GM18499 (cell line): ENCODE data around the gene CDH13.

Source experiments
- ATAC-seq: cut with Tn5 transposase; IDR thresholded peaks from one replicate; pipeline ENCODE4 v1.9.1; 2021; ENCODE audit warnings: moderate number of reproducible peaks; ENCODE audit not compliant: insufficient read depth, unreplicated experiment

CDH13 gene

DNA sequence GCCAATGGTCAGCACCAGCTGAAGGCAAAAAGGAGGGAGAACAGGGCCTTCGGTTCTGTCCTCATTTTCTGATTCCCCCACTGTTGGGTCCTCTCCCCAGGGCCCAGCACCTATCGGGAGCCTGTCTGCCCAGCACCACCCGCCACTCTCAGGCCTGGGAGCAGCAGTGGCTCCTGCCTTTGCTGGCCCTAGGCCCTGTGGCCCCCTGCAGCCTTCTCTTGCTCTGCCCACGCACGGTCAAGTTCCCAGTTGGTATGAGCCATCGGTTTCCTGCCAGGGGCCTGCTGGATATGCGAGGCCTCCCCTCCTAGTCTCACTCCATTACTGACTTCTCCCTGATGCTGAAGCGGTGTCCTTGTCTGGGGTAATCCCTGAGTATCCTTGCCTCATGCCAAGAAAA lies 1218.5 kb downstream of the CDH13 start:
- ATAC-seq = no peak

DNA sequence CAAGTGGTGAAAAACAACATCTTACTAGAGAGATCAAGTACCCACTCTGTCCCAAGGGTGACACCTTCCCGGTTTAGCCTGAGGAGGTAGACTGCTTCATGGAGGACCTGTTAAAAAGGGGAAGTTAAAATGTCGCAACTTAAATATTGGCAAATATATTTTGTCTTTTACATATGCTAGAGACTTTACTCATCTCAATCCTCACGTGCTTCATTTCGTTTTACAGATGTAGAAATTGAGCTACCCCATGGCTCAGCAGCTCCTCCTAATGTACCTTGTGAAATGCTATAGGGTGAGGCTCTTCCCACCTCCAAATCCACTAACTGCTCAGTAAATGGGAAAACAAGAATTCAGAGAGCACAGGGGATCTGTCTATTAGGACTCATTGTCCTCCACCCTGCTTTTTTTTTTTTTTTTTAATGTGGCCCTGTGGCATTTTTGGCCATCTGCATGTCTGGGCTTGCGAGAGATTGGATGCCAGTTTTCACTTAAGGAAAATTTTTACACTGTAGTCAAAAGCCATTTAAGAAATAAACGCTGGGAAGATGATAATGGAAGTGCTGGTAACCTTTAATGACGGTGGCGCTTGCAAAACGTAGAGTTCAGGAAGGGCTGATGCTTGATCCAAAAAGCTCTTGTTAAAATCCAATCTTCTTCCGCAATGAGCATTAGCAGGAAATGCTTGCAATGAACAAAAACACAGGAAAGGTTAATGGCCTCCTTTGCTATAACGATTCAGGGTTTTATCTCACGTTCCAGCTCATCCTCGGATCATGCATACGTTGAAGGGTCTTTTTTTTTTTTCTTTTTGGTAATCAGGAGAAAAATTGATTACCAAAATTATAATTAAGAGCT lies 1220.8 kb downstream of the CDH13 start:
- no peak for ATAC-seq

DNA sequence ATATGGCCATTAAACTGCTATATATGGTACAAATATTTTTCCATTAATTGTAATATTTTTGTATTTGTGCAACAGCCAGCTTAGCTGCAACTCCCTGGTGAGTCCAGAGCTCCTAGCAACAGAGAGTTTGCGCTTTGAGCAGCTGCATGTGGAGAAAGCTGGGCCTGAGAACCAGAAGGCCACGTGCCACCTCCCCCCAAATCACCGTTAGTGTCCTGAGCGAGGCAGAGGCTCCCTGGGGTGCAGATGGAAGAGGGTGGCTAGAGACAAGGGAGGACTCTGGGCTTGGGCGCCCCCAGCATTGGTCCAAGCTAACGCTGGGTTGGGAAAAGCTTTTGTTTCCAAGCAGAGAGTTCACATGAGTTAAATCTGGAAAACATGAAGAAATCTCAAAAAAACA lies 1222.7 kb downstream of the CDH13 start:
- no peak for ATAC-seq
